OCI-LY1 (cell line): ENCODE results near the gene WNT9B.

Experiments used
- CTCF ChIP-seq: fragments of 200-600 bp; sonication (generic), shearing (Covaris generic); IDR thresholded peaks from 2 replicates; pipeline ENCODE4 v1.5.1; 2017; ENCODE audit warnings: mild to moderate bottlenecking, antibody characterized with exemption, low read length, moderate library complexity, mixed read lengths
- EZH2 ChIP-seq: fragments of 200-600 bp; sonication (generic), shearing (Covaris generic); IDR thresholded peaks from 2 replicates; pipeline ENCODE4 v1.8.0; 2017; ENCODE audit warnings: borderline replicate concordance, mixed run types, mild to moderate bottlenecking, antibody characterized with exemption, low read length, moderate library complexity, mixed read lengths

DNA sequence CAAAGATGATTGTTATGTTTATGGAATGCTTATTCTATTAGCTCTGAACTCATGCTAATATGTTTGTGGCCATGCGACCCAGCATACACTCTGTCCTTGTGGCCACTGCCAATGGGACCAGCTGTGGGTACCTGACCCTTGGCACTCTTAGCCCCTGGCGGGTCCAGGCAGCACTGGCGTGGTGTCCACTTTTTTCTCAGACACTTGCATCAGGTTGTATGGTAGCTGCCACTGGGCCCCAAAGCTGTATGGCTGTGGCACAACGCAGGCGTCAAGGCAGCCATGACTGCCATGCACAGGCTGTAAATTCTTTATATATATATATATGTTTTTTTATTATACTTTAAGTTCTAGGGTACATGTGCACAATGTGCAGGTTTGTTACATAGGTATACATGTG is 12.2 kb upstream of the WNT9B start:
- TF ChIP-seq CTCF (no peak), EZH2 (no peak)
